Tongue (tissue), 2 donors: Measurements from ENCODE around the gene TNMD. TPM values are rescaled to one million over a fixed set of nuclear protein-coding genes. Genes with fewer than 3 reads are reported as not detected.
"Not testable (repeated sequence)": the region's sequence is repeated elsewhere in the genome, so short reads cannot be mapped to it uniquely, and the experiment has no call there.

ENCODE experiments used
- DNase-seq: peaks from one replicate; pipeline ENCODE4 v3.0.0-alpha.2; 2015
- total RNA-seq: library from RNA; depleted of rRNA; stranded (reverse); fragments of >200 nt; gene quantifications from one replicate; pipeline ENCODE4 v1.2.3, GENCODE V29; 2014

TNMD gene
- 3.4 TPM for total RNA-seq

DNA sequence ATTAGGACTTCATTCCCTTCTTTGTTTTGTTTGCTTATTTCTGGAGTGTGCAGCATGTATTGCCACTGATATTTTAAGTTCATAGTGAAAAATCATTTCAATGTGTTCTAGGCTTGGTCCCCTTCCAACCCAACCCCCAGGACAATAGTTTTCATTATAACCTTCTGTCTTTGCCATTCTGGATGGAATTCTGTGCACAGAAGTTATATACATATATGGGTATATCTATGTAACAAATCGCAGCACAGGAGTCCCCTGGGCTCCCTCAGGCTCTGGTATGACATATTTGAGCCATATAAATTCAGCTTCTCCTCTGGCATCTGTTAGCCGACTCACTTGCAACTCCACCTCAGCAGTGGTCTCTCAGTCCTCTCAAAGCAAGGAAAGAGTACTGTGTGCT lies at the start of gene TNMD:
Gene TNMD, plus strand, starts transcription at position 326 of the 400 bp plus-strand sequence. CDS start 83 bp downstream, outside the sequence.
- no peak for DNase-seq

GRCh38 chrX:100565534-100565933 lies 19.2 kb upstream of the TNMD start:
- not testable (repeated sequence) for DNase-seq

- DNase-seq: no peak
Observed at GRCh38 chrX:100586747-100587146, 2.0 kb downstream of the TNMD start.

GRCh38 chrX:100587861-100588260 lies 3.1 kb downstream of the TNMD start:
- DNase-seq: peak; percentile 39

GRCh38 chrX:100591256-100592051 lies 6.7 kb downstream of the TNMD start:
- no peak for DNase-seq

DNA sequence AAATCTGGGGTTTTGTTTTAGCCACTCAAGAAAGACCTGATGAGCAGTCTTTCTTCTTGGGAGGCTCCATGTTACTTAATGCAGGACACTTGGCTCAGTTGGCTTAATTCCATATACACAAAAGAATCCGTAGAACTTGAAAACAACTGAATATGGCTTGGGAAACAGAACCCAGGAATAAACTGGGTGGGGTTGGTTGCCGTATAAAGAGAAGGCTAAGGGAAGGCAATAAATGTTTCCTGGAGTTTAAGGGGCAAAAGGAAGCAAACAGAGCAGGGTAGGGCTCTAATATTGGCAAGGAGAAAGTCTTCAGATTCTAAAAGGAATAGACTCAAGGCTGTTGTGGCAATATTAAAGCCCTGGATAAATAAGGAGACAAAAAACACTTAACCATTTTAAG lies 8.4 kb downstream of the TNMD start:
- DNase-seq: no peak

- DNase-seq: no peak
Observed at GRCh38 chrX:100593581-100593980, 8.8 kb downstream of the TNMD start.

- DNase-seq: no peak
Observed at GRCh38 chrX:100596601-100597000, 11.9 kb downstream of the TNMD start.

DNA sequence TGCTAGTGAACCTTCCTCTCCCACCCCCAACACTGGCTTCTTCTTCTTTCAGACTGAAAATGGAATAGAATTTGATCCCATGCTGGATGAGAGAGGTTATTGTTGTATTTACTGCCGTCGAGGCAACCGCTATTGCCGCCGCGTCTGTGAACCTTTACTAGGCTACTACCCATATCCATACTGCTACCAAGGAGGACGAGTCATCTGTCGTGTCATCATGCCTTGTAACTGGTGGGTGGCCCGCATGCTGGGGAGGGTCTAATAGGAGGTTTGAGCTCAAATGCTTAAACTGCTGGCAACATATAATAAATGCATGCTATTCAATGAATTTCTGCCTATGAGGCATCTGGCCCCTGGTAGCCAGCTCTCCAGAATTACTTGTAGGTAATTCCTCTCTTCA lies 14.7 kb downstream of the TNMD start:
- no peak for DNase-seq

- DNase-seq: no peak
Observed at GRCh38 chrX:100600340-100600739, 15.6 kb downstream of the TNMD start.

GRCh38 chrX:100600758-100601157 lies 16.0 kb downstream of the TNMD start:
- no peak for DNase-seq

DNA sequence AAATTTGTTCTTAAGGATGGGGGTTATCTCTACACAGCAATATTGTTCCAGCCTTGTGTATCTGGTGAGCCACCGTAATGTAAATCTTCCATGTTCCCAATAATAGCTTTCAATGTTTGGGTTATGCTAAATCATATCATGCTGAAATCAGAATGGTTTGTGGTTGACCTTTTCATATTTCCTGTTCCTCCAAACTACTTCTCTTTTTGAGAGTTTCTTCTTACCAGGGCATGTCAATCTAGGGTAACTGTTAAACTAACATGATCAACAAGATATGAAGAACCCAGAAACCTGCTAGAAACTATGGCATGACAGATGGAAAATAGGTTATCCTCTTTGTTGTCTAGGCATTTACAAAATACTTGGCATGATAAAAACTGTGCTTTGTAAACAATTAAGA lies 22.0 kb downstream of the TNMD start:
- no peak for DNase-seq

DNA sequence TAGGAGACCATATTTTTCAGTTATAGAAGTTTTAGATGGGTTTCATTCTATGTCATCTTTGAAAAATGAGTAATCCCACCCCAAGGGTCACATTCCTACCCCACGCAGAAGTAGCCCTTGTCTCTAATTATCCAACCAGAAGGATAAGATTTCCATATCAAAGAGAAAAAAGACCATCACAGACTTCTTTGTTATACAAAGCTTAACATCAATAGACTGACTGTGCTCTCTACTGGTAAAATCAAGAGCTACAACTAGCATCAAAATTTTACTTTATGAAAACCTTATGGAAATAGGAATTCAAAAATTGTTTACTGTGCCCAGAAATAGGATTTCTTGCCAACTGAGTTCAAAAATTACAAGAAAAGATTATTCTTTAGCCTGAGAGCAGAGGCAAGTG lies 24.9 kb downstream of the TNMD start:
- no peak for DNase-seq

- no peak for DNase-seq
Observed at GRCh38 chrX:100611951-100612350, 27.2 kb downstream of the TNMD start.

GRCh38 chrX:100615005-100615404 lies 30.3 kb downstream of the TNMD start:
- DNase-seq: peak; percentile 53

GRCh38 chrX:100623001-100623400 lies 38.3 kb downstream of the TNMD start:
- DNase-seq: no peak

GRCh38 chrX:100625985-100626491 lies 41.3 kb downstream of the TNMD start:
- no peak for DNase-seq

GRCh38 chrX:100635040-100635439 lies 50.3 kb downstream of the TNMD start:
- DNase-seq: no peak

GRCh38 chrX:100635989-100636320 lies 51.2 kb downstream of the TNMD start:
- peak; percentile 24 for DNase-seq

- DNase-seq: peak; percentile 95
Observed at GRCh38 chrX:100636321-100636991, 51.7 kb downstream of the TNMD start, which contains the start of gene TSPAN6. Gene TSPAN6 (minus strand): TSS chrX:100636806. CDS start chrX:100636694, 112 bp downstream.

- no peak for DNase-seq
Observed at GRCh38 chrX:100642290-100642689, 57.6 kb downstream of the TNMD start.

DNA sequence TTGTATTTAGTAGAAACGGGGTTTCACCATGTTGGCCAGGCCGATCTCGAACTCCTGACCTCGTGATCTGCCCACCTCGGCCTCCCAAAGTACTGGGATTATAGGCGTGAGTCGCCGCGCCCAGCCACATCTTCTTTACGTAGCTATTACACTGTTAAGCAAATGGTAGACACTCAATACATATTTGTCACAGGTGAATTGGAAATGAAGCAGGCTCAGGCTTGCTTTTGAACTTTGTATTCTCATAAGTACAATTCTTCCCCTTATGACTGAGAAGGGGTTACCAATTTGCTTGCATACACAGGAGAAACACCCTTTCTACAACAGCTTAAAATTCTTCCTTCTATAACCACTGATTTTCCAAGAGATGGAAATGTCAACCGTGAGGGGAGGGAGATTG lies 58.5 kb downstream of the TNMD start:
- DNase-seq: no peak
